H1 (cell line): ENCODE results near the gene ZPBP2. TPM values are rescaled to one million over a fixed set of nuclear protein-coding genes. Genes with fewer than 3 reads are reported as not detected.

Source experiments
- CTCF ChIA-PET: fragments of 300-600 bp; sonication (Branson Sonifier 250); formaldehyde crosslinking; loops from one replicate; lab custom pipeline; 2021; ENCODE audit not compliant: partially characterized antibody; lab: Charles Lee
- POLR2A ChIA-PET: fragments of 300-600 bp; sonication (Branson Sonifier 250); formaldehyde crosslinking; loops from one replicate; lab custom pipeline; 2021; ENCODE audit warnings: inconsistent platforms; ENCODE audit not compliant: partially characterized antibody; lab: Charles Lee
- DNase-seq, 2 experiments: peaks; one replicate each; pipeline versions ENCODE4 v3.0.0 to v3.0.0-alpha.2; 2010 to 2022; ENCODE audit warnings: low spot score in 2 of 2, low read depth in 1 of 2, mixed read lengths in 1 of 2
- FAIRE-seq: peaks from 2 replicates; lab custom pipeline; 2011; peaks lifted over from hg19 to GRCh38; lab: Jason Lieb, UNC
- H2AFZ ChIP-seq: 2 replicates; pipeline ENCODE4 v1.8.1; 2012; ENCODE audit warnings: low read length, inconsistent platforms
- H2AK5ac ChIP-seq: 2 replicates; pipeline ENCODE4 v1.6.1; 2013; ENCODE audit warnings: low read depth, low read length
- H2BK120ac ChIP-seq: replicated peaks from 2 replicates; pipeline ENCODE3; 2013; ENCODE audit warnings: low read depth, low read length, inconsistent platforms
- H2BK12ac ChIP-seq: 2 replicates; pipeline ENCODE4 v1.6.1; 2013; ENCODE audit warnings: low read depth, low read length
- H2BK15ac ChIP-seq: 2 replicates; pipeline ENCODE4 v1.6.1; 2013; ENCODE audit warnings: low read length
- H2BK20ac ChIP-seq: 2 replicates; pipeline ENCODE4 v1.6.1; 2013; ENCODE audit warnings: low read length
- H2BK5ac ChIP-seq: 2 replicates; pipeline ENCODE4 v1.6.1; 2013; ENCODE audit warnings: low read depth, low read length
- H3K14ac ChIP-seq: 2 replicates; pipeline ENCODE4 v1.6.1; 2013; ENCODE audit warnings: inconsistent platforms; ENCODE audit not compliant: insufficient read length
- H3K18ac ChIP-seq: 2 replicates; pipeline ENCODE4 v1.6.1; 2013; ENCODE audit warnings: low read length; ENCODE audit errors: extremely low read depth
- H3K23ac ChIP-seq: 2 replicates; pipeline ENCODE4 v1.6.1; 2013; ENCODE audit warnings: inconsistent platforms; ENCODE audit not compliant: insufficient read length
- H3K23me2 ChIP-seq: 2 replicates; pipeline ENCODE4 v1.6.1; 2013; ENCODE audit warnings: low read depth, low read length
- H3K27ac ChIP-seq: 2 replicates; pipeline ENCODE4 v1.6.1; 2011; ENCODE audit warnings: low read depth, low read length, inconsistent platforms
- H3K27me3 ChIP-seq, 4 experiments: replicated peaks in 1 of 4; 1 replicate in 1 of 4; 2 replicates in 3 of 4; pipeline versions ENCODE4 v1.6.1 to v1.8.1; 2011 to 2013; ENCODE audit warnings: low read length in 3 of 4, mild to moderate bottlenecking in 3 of 4, inconsistent platforms in 2 of 4, mixed read lengths in 2 of 4, moderate library complexity in 1 of 4; ENCODE audit not compliant: control insufficient read depth in 3 of 4, insufficient read depth in 3 of 4; ENCODE audit errors: extremely low read depth in 1 of 4
- H3K36me3 ChIP-seq, 4 experiments: 2 replicates each; pipeline versions ENCODE4 v1.6.1 to v1.8.1; 2011 to 2013; ENCODE audit warnings: mild to moderate bottlenecking in 4 of 4, low read length in 3 of 4, moderate library complexity in 2 of 4, control low read depth in 1 of 4, inconsistent platforms in 1 of 4; ENCODE audit not compliant: insufficient read depth in 4 of 4, control insufficient read depth in 2 of 4
- H3K4ac ChIP-seq: replicated peaks from 2 replicates; pipeline ENCODE3; 2013; ENCODE audit warnings: low read length, low read depth, mixed read lengths, inconsistent platforms; ENCODE audit not compliant: insufficient read length
- H3K4me1 ChIP-seq, 4 experiments: replicated peaks in 1 of 4; 1 replicate in 1 of 4; 2 replicates in 3 of 4; pipeline versions ENCODE4 v1.6.1 to v1.8.1; 2011 to 2013; ENCODE audit warnings: low read length in 3 of 4, inconsistent platforms in 2 of 4, mixed read lengths in 1 of 4; ENCODE audit not compliant: insufficient read depth in 4 of 4, control insufficient read depth in 3 of 4
- H3K4me2 ChIP-seq, 2 experiments: 2 replicates each; pipeline versions ENCODE4 v1.6.1 to v1.8.1; 2011 to 2013; ENCODE audit warnings: low read depth in 2 of 2, low read length in 2 of 2, control low read depth in 1 of 2, inconsistent platforms in 1 of 2, mild to moderate bottlenecking in 1 of 2; ENCODE audit not compliant: insufficient read depth in 1 of 2
- H3K4me3 ChIP-seq, 4 experiments: fragments of 200-600, 300-600 bp in 1 of 4; sonication (generic), shearing (Covaris generic), sonication (Bioruptor Twin) in 1 of 4; 2 replicates each; pipeline versions ENCODE4 v1.5.1 to v1.8.1; 2011 to 2016; ENCODE audit warnings: low read length in 4 of 4, low read depth in 3 of 4, control low read depth in 2 of 4, inconsistent platforms in 2 of 4, mild to moderate bottlenecking in 2 of 4, mixed read lengths in 1 of 4, moderate library complexity in 1 of 4; ENCODE audit not compliant: insufficient read depth in 2 of 4; ENCODE audit errors: extremely low read depth in 1 of 4
- H3K56ac ChIP-seq: replicated peaks from 2 replicates; pipeline ENCODE3; 2013; ENCODE audit warnings: low read depth, mild to moderate bottlenecking, mixed read lengths, low read length, inconsistent platforms; ENCODE audit not compliant: insufficient read length
- H3K79me1 ChIP-seq: 2 replicates; pipeline ENCODE4 v1.6.1; 2013; ENCODE audit warnings: low read depth, low read length, control low read depth
- H3K79me2 ChIP-seq, 2 experiments: 2 replicates each; pipeline versions ENCODE4 v1.6.1 to v1.8.1; 2012 to 2013; ENCODE audit warnings: low read length in 2 of 2, mild to moderate bottlenecking in 2 of 2, inconsistent platforms in 1 of 2; ENCODE audit not compliant: insufficient read depth in 2 of 2, control insufficient read depth in 1 of 2
- H3K9ac ChIP-seq, 4 experiments: replicated peaks in 1 of 4; 1 replicate in 1 of 4; 2 replicates in 3 of 4; pipeline versions ENCODE4 v1.6.1 to v1.8.1; 2011 to 2013; ENCODE audit warnings: low read depth in 3 of 4, low read length in 3 of 4, control low read depth in 2 of 4, mild to moderate bottlenecking in 2 of 4, moderate library complexity in 2 of 4, inconsistent platforms in 1 of 4; ENCODE audit errors: extremely low read depth in 1 of 4
- H3K9me3 ChIP-seq, 2 experiments: 2 replicates each; pipeline versions ENCODE4 v1.6.1 to v1.8.1; 2012 to 2013; ENCODE audit warnings: mild to moderate bottlenecking in 2 of 2, moderate library complexity in 2 of 2, control low read depth in 1 of 2, inconsistent platforms in 1 of 2, low read depth in 1 of 2, low read length in 1 of 2, mixed read lengths in 1 of 2; ENCODE audit not compliant: insufficient read depth in 2 of 2
- H4K20me1 ChIP-seq, 2 experiments: replicated peaks in 1 of 2; 2 replicates each; pipeline versions ENCODE3 to v1.8.1; 2011 to 2013; ENCODE audit warnings: inconsistent platforms in 2 of 2, low read length in 2 of 2, mild to moderate bottlenecking in 1 of 2; ENCODE audit not compliant: insufficient read depth in 2 of 2, control insufficient read depth in 1 of 2
- H4K5ac ChIP-seq: 2 replicates; pipeline ENCODE4 v1.6.1; 2013; ENCODE audit warnings: low read length, low read depth, mixed read lengths, inconsistent platforms; ENCODE audit not compliant: insufficient read length
- H4K8ac ChIP-seq: 2 replicates; pipeline ENCODE4 v1.8.0; 2013; ENCODE audit warnings: mild to moderate bottlenecking, moderate library complexity, low read length, inconsistent platforms; ENCODE audit not compliant: insufficient read depth; ENCODE audit errors: extremely low read depth
- H4K91ac ChIP-seq: replicated peaks from 2 replicates; pipeline ENCODE3; 2013; ENCODE audit warnings: low read length, mixed read lengths, inconsistent platforms; ENCODE audit not compliant: insufficient read length
- CTBP2 ChIP-seq: IDR thresholded peaks from 2 replicates; pipeline ENCODE4 v1.7.0; 2011; ENCODE audit warnings: borderline replicate concordance, mild to moderate bottlenecking, moderate library complexity, mixed read lengths, low read length; ENCODE audit not compliant: insufficient read depth, insufficient read length
- KDM5A ChIP-seq: fragments of 200-600 bp; IDR thresholded peaks from 2 replicates; pipeline ENCODE4 v1.7.1; 2012; ENCODE audit warnings: mild to moderate bottlenecking, low read length, inconsistent platforms, mixed read lengths
- NRF1 ChIP-seq: IDR thresholded peaks from 2 replicates; pipeline ENCODE4 v1.6.1; 2011; ENCODE audit warnings: mild to moderate bottlenecking, low read depth, low read length, improper control_type of control experiment
- POLR2AphosphoS5 ChIP-seq: IDR thresholded peaks from 2 replicates; pipeline ENCODE4 v1.6.1; 2011; ENCODE audit warnings: low read depth, low read length
- SRF ChIP-seq: IDR thresholded peaks from 2 replicates; pipeline ENCODE4 v1.6.1; 2011; ENCODE audit warnings: mild to moderate bottlenecking, low read depth, low read length, moderate library complexity
- ZNF274 ChIP-seq: IDR thresholded peaks from 2 replicates; pipeline ENCODE4 v1.7.0; 2012; ENCODE audit warnings: low read length, borderline replicate concordance; ENCODE audit errors: extremely low read depth
- WGBS, 2 experiments: shearing (Covaris generic) in 1 of 2; methylation state at CpG; one replicate each; pipeline versions ENCODE4 v1.1.6 to v1.1.7; 2013 to 2015; ENCODE audit warnings: low lambda C conversion rate in 2 of 2, mixed read lengths in 2 of 2, inconsistent platforms in 1 of 2, low coverage in 1 of 2, missing lambda C conversion rate in 1 of 2; ENCODE audit not compliant: insufficient replicate concordance in 2 of 2, insufficient coverage in 1 of 2, insufficient read length in 1 of 2; ENCODE audit errors: extremely low coverage in 1 of 2, missing lambda C conversion rate in 1 of 2; 5-methylcytosine and 5-hydroxymethylcytosine counted together
- polyA plus RNA-seq, 7 experiments: library from polyadenylated mRNA; depleted of rRNA in 3 of 7; stranded (reverse) in 5 of 7; unstranded in 2 of 7; fragments of >200 nt in 5 of 7; fragments of 200-250 nt in 2 of 7; gene quantifications; 1 replicate in 5 of 7; 2 replicates in 1 of 7; 4 replicates in 1 of 7; pipeline versions ENCODE4 v1.2.1 to v1.2.3, GENCODE V29; 2011 to 2013; ENCODE audit warnings: missing spikeins in 2 of 7, mixed read lengths in 2 of 7
- total RNA-seq: library from RNA; stranded (reverse); fragmentation: NEBNext Ultra II Directional; extraction: Animal tissue kit (Norgen Biotek cat#: 25700); gene quantifications from 2 replicates; pipeline ENCODE4 v1.2.1, GENCODE V29; 2021

The ZPBP2 gene
- total and polyA plus RNA-seq, 2 of the 8 experiments (the other 6 are each of a cell fraction or from before 2014, with no cell fraction given), result not detected

- no peaks in the 10 kb centered on the region for H3K36me3 ChIP-seq
- H4K5ac ChIP-seq, result no peak overlapping the region
- no peak for FAIRE-seq
- H2AK5ac ChIP-seq, result no peak overlapping the region
- TF ChIP-seq ZNF274, result no peak
- no peak for TF ChIP-seq POLR2AphosphoS5
- TF ChIP-seq SRF, result no peak
- no peak for TF ChIP-seq NRF1
- no peak for TF ChIP-seq KDM5A
- no peak for TF ChIP-seq CTBP2
- H2BK20ac ChIP-seq, result no peak overlapping the region
- H2BK120ac ChIP-seq, result no peak overlapping the region
- H3K79me2 ChIP-seq, result no peaks in the 10 kb centered on the region
- H2BK12ac ChIP-seq, result no peak overlapping the region
- no peak overlapping the region for H3K9ac ChIP-seq
- no peak overlapping the region for H3K56ac ChIP-seq
- POLR2A ChIA-PET, result no interaction called here
- no peak overlapping the region for H3K14ac ChIP-seq
- 80% methylated on average over 2 of the region's 2 CpGs; no CpG with 5 or more reads in 1 of the 2 experiments for WGBS, 2 experiments
- H4K20me1 ChIP-seq, result no peaks in the 10 kb centered on the region
- H3K23ac ChIP-seq, result no peak overlapping the region
- H4K91ac ChIP-seq, result no peak overlapping the region
- no peak overlapping the region for H2AFZ ChIP-seq
- H3K18ac ChIP-seq, result no peak overlapping the region
- no peak overlapping the region for H3K4ac ChIP-seq
- no peak overlapping the region for H3K4me2 ChIP-seq
- no peaks in the 10 kb centered on the region for H3K23me2 ChIP-seq
- H2BK15ac ChIP-seq, result no peak overlapping the region
- no peak overlapping the region for H3K27ac ChIP-seq
- peaks cover 0 to under 1% of the 10 kb centered on the region in 2 experiments; a peak in 1 of 4 replicates for H3K9me3 ChIP-seq
- no peak for DNase-seq
- no peak overlapping the region for H3K4me3 ChIP-seq
- H3K79me1 ChIP-seq, result no peaks in the 10 kb centered on the region
- H3K27me3 ChIP-seq, result no peaks in the 10 kb centered on the region
- H4K8ac ChIP-seq, result no peak overlapping the region
- no peak overlapping the region for H2BK5ac ChIP-seq
- no peaks in the 10 kb centered on the region for H3K4me1 ChIP-seq
- CTCF ChIA-PET, result no interaction called here
Observed at GRCh38 chr17:39841134-39841683, 26.8 kb upstream of the ZPBP2 start.
